HL-60 (cell line): ENCODE results near the gene ZNF629.

Experiments
- DNase-seq, 2 experiments: peaks; one replicate each; pipeline ENCODE4 v3.0.0-alpha.2; 2010 to 2020; ENCODE audit warnings: low read depth in 1 of 2, low spot score in 1 of 2
- H3K27ac ChIP-seq: fragments of 250-450 bp; sonication (Bioruptor Pico); replicated peaks from 2 replicates; pipeline ENCODE4 v1.5.1; 2020; ENCODE audit warnings: mild to moderate bottlenecking, moderate library complexity
- H3K27me3 ChIP-seq: fragments of 250-450 bp; sonication (Bioruptor Pico); 2 replicates; pipeline ENCODE4 v1.5.1; 2021; ENCODE audit warnings: mild to moderate bottlenecking, moderate library complexity; ENCODE audit not compliant: insufficient read depth, poor library complexity, severe bottlenecking
- H3K4me3 ChIP-seq: replicated peaks from 2 replicates; pipeline ENCODE4 v1.5.1; 2011; ENCODE audit warnings: mild to moderate bottlenecking, control low read depth, low read length; ENCODE audit not compliant: insufficient read depth
- CTCF ChIP-seq: IDR thresholded peaks from one replicate; pipeline ENCODE4 v1.5.1; 2011; ENCODE audit warnings: low read length, control low read depth, inconsistent platforms; ENCODE audit not compliant: insufficient read depth
- GABPA ChIP-seq: IDR thresholded peaks from 2 replicates; pipeline ENCODE4 v1.6.1; 2012; ENCODE audit warnings: low read depth
- POLR2AphosphoS5 ChIP-seq: IDR thresholded peaks from 2 replicates; pipeline ENCODE4 v1.6.1; 2012; ENCODE audit warnings: low read depth
- REST ChIP-seq: IDR thresholded peaks from 2 replicates; pipeline ENCODE4 v1.6.1; 2012; ENCODE audit warnings: low read depth; ENCODE audit not compliant: insufficient replicate concordance
- SPI1 ChIP-seq: IDR thresholded peaks from 2 replicates; pipeline ENCODE4 v1.6.1; 2012; ENCODE audit warnings: low read depth, mild to moderate bottlenecking, borderline replicate concordance

ZNF629 gene

GRCh38 chr16:30745082-30745481 lies 41.9 kb downstream of the ZNF629 start:
- TF ChIP-seq SPI1 (no peak), POLR2AphosphoS5 (no peak)
- no peaks in the 10 kb centered on the region for H3K27me3 ChIP-seq
- H3K27ac ChIP-seq: no peak overlapping the region
- DNase-seq: no peak
- H3K4me3 ChIP-seq: no peak overlapping the region

- H3K27ac ChIP-seq: no peak overlapping the region
- TF ChIP-seq GABPA (no peak), SPI1 (no peak), POLR2AphosphoS5 (no peak), REST (no peak), CTCF (no peak)
- no peak overlapping the region for H3K4me3 ChIP-seq
- no peak for DNase-seq
- no peaks in the 10 kb centered on the region for H3K27me3 ChIP-seq
These were observed 42.8 kb downstream of the ZNF629 start for GRCh38 chr16:30744183-30744582.

GRCh38 chr16:30743716-30744115 lies 43.3 kb downstream of the ZNF629 start:
- H3K27ac ChIP-seq: no peak overlapping the region
- H3K27me3 ChIP-seq: no peaks in the 10 kb centered on the region
- no peak for TF ChIP-seq POLR2AphosphoS5
- no peak for TF ChIP-seq SPI1
- TF ChIP-seq CTCF: no peak
- TF ChIP-seq GABPA: no peak
- no peak for TF ChIP-seq REST
- DNase-seq: no peak
- no peak overlapping the region for H3K4me3 ChIP-seq

GRCh38 chr16:30741461-30741914 lies 45.5 kb downstream of the ZNF629 start:
- no peak for DNase-seq
- TF ChIP-seq SPI1: no peak
- TF ChIP-seq CTCF: no peak
- no peak for TF ChIP-seq GABPA
- no peak for TF ChIP-seq POLR2AphosphoS5
- no peak for TF ChIP-seq REST
- H3K4me3 ChIP-seq: no peak overlapping the region
- no peaks in the 10 kb centered on the region for H3K27me3 ChIP-seq
- no peak overlapping the region for H3K27ac ChIP-seq
